Activated T-cell treated with anti-CD3 and anti-CD28 coated beads, Interleukin-2, amount 50 U/mL, for 72 hours (primary cell): Measurements from ENCODE around the gene SLC35F6. TPM values are rescaled to one million over a fixed set of nuclear protein-coding genes. Genes with fewer than 3 reads are reported as not detected.
"Not testable (repeated sequence)": the region's sequence is repeated elsewhere in the genome, so short reads cannot be mapped to it uniquely, and the experiment has no call there.

Source experiments
- ATAC-seq, 2 donors: fragments of 150-1000 bp; cut with Tn5 transposase; replicated peaks in 1 of 2; 2 replicates each; pipeline ENCODE4 v1.10.0; 2021; ENCODE audit warnings: moderate library complexity in 2 of 2, mild to moderate bottlenecking in 1 of 2
- DNase-seq, 2 donors: peaks; one replicate each; pipeline ENCODE4 v3.0.0; 2021 to 2022; ENCODE audit warnings: mixed read lengths in 1 of 2
- H3K27ac Mint-ChIP-seq: one replicate; pipeline ENCODE4 v1.8.0; 2022; ENCODE audit warnings: mild to moderate bottlenecking, moderate library complexity, mixed read lengths
- H3K27me3 Mint-ChIP-seq: one replicate; pipeline ENCODE4 v1.8.0; 2022; ENCODE audit warnings: low read depth, mixed read lengths
- H3K36me3 Mint-ChIP-seq, 2 donors: one replicate each; pipeline ENCODE4 v1.8.0; 2022; ENCODE audit warnings: mixed read lengths in 2 of 2, mild to moderate bottlenecking in 1 of 2; ENCODE audit not compliant: insufficient read depth in 2 of 2
- H3K4me1 Mint-ChIP-seq: one replicate; pipeline ENCODE4 v1.8.0; 2022; ENCODE audit warnings: low read depth, mixed read lengths
- H3K4me3 Mint-ChIP-seq, 2 donors: one replicate each; pipeline ENCODE4 v1.8.0; 2022; ENCODE audit warnings: mild to moderate bottlenecking in 2 of 2, mixed read lengths in 2 of 2, moderate library complexity in 2 of 2
- H3K9me3 Mint-ChIP-seq, 2 donors: one replicate each; pipeline ENCODE4 v1.8.0; 2022; ENCODE audit warnings: mixed read lengths in 2 of 2
- total RNA-seq, 2 donors: library from RNA; stranded (reverse); gene quantifications; one replicate each; pipeline ENCODE4 v1.2.3, GENCODE V29; 2022

Gene SLC35F6
- total RNA-seq, 2 donors from 2014 or later = 6.1 to 7.2 TPM

DNA sequence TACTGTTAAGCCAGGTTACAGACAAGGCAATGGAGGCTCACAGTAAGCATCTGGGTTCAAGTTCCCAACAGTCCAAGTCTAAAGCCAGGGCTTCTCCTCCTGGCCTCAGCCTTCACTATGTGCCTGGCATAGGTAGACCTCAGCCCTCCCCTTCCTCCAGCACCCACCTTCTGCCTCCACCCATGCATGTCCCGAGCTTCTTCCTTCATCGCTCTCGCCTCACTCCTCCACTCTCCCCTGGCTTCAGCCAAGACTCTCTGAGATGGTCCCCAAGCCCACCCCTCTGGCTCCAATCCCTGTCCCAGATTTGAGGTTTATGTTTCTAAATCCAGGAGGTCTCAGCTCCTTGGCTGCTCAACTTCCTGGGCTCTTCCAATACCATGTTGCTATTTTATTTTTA lies 48.6 kb downstream of the SLC35F6 start:
- no peak for DNase-seq
- no peak overlapping the region for H3K27ac Mint-ChIP-seq
- peaks cover 15% of the 10 kb centered on the region for H3K27me3 Mint-ChIP-seq
- H3K4me3 Mint-ChIP-seq = no peak overlapping the region
- peaks cover 13% of the 10 kb centered on the region for H3K4me1 Mint-ChIP-seq
- no peaks in the 10 kb centered on the region for H3K36me3 Mint-ChIP-seq
- ATAC-seq = no peak
- no peaks in the 10 kb centered on the region for H3K9me3 Mint-ChIP-seq

DNA sequence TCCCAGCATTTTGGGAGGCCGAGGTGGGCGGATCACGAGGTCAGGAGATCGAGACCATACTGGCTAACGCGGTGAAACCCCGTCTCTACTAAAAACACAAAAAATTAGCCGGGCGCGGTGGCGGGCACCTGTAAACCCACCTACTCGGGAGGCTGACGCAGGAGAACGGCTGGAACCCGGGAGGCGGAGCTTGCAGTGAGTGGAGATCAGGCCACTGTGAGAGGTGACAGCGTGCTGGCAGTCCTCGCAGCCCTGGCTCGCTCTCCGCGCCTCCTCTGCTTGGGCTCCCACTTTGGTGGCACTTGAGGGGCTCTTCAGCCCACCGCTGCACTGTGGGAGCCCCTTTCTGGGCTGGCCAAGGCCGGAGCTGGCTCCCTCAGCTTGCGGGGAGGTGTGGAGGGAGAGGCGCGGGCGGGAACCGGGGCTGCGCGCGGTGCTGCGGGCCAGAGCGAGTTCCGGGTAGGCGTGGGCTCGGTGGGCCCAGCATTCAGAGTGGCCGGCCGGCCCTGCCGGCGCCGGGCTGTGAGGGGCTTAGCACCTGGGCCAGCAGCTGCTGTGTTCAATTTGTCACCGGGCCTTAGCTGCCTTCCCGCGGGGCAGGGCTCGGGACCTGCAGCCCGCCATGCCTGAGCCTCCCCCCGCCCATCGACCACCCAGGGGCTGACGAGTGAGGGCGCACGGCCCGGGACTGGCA lies 50.1 kb downstream of the SLC35F6 start:
- H3K36me3 Mint-ChIP-seq, ATAC-seq, H3K27ac Mint-ChIP-seq, DNase-seq, H3K4me3 Mint-ChIP-seq, H3K9me3 Mint-ChIP-seq: not testable (repeated sequence)
- H3K4me1 Mint-ChIP-seq = peaks cover 11% of the 10 kb centered on the region
- peaks cover 24% of the 10 kb centered on the region for H3K27me3 Mint-ChIP-seq

DNA sequence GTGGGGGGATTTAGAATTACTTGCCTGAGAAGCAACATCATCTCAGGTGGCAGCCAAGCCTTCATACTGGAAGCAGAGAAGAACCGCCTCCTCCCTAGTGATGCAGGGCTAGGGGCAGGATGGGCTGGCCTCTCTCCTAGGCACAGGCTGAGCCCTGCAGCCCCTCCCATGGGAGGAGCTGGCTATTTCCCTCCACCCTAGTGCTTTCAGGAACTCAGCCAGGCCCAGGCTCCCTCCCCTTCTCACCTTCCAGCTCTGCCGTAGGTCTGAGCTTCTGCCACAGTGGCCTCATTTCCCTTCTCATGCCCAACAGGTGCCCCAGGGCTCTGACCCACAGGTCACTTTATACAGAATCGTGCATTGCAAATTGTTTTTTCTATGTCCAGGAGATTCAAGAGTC lies 52.8 kb downstream of the SLC35F6 start:
- H3K36me3 Mint-ChIP-seq = no peaks in the 10 kb centered on the region
- no peaks in the 10 kb centered on the region for H3K9me3 Mint-ChIP-seq
- no peak overlapping the region for H3K4me3 Mint-ChIP-seq
- no peak for DNase-seq
- H3K4me1 Mint-ChIP-seq = no peaks in the 10 kb centered on the region
- H3K27me3 Mint-ChIP-seq = peaks cover 24% of the 10 kb centered on the region
- no peak overlapping the region for H3K27ac Mint-ChIP-seq
- no peak for ATAC-seq

DNA sequence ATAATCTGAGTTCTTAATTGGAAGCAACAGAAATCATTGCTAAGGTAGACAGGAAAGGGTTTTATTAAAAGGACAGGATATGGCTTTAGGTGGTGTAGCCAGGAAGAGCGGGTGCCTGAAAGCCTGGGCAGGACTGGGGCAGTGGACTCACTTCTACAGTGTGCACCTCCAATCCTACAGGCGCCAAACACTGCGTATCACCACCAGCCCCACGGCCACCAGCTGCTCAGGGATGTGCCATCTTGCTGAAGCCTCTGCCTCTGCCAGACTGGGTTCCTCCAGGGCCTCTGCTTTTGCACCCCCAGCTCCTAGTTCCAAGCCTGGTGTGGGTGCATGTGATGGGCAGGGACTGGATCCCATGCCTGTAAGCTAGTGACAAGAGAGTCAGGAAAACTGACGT lies 54.2 kb downstream of the SLC35F6 start:
- H3K27me3 Mint-ChIP-seq = peaks cover 24% of the 10 kb centered on the region
- DNase-seq (no peak), ATAC-seq (peak in 1 of 2 donors; percentile 20)
- H3K9me3 Mint-ChIP-seq = no peaks in the 10 kb centered on the region
- H3K27ac Mint-ChIP-seq = no peak overlapping the region
- H3K4me3 Mint-ChIP-seq = no peak overlapping the region
- no peaks in the 10 kb centered on the region for H3K36me3 Mint-ChIP-seq
- no peaks in the 10 kb centered on the region for H3K4me1 Mint-ChIP-seq

DNA sequence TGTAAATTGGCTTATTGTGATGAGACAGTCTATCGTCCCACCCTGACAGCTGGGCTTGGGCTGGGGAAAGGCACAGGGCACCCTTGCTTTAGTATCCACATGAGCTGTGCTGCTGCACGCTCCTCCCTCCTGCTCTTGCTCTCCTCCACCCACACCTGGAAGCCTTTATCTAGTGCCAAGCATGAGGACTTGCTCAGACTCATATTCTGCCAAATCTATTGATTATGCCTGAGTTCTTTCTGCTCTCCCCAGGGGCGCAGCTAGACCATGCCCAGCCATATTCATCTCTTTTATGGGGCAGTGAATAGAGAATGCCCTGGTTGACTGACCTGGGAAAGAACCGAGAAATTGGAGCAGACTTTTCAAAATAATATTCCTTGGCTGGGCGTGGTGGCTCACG lies 54.9 kb downstream of the SLC35F6 start:
- ATAC-seq = no peak
- Mint-ChIP-seq H3K9me3 (no peaks in the 10 kb centered on the region), H3K4me3 (no peak overlapping the region), H3K4me1 (no peaks in the 10 kb centered on the region), H3K27ac (no peak overlapping the region), H3K36me3 (no peaks in the 10 kb centered on the region), H3K27me3 (peaks cover 24% of the 10 kb centered on the region)
- no peak for DNase-seq

DNA sequence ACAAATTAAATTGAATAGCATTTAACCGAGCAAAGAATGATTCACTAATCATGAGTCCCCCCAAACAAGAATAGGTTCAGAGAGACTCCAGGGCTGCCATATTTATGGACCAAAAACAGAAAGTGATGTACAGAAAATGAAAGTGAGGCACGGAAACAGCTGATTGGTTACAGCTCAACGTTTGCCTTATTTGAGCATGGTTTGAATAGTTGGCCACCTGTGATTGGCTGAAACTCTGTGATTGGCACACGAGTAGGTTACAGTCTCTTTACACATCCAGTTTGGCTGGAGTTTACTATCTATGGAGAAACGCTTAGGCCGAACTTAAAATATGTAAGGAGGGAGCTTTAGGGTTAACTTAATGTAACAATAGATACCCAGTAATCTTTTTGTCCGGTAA lies 56.8 kb downstream of the SLC35F6 start:
- no peak for DNase-seq
- Mint-ChIP-seq H3K27me3 (peaks cover 18% of the 10 kb centered on the region), H3K4me3 (no peak overlapping the region), H3K4me1 (no peaks in the 10 kb centered on the region), H3K36me3 (no peaks in the 10 kb centered on the region), H3K27ac (no peak overlapping the region), H3K9me3 (no peaks in the 10 kb centered on the region)
- no peak for ATAC-seq

DNA sequence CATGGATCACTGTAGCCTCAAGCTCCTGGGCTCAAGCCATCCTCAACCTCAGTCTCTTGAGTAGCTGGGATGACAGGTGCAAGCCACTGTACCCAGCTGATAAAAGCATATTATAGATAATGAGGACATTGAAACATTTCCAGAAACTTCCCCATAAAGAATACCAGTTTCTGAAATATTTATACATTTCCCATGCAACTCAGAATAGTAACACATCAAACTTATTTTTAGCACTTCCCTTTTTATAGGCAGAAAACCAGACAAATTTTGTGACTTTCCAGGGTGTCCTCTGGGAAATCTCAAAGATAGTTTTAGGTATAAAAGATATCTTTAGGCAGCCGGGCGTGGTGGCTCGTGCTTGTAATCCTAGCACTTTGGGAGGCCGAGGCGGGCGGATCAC lies 58.8 kb downstream of the SLC35F6 start:
- Mint-ChIP-seq H3K4me1 (no peaks in the 10 kb centered on the region), H3K36me3 (no peaks in the 10 kb centered on the region), H3K9me3 (no peaks in the 10 kb centered on the region), H3K27me3 (peaks cover 8% of the 10 kb centered on the region), H3K4me3 (no peak overlapping the region), H3K27ac (no peak overlapping the region)
- ATAC-seq = no peak
- DNase-seq = no peak

Other genes with a start within 250 kb of the SLC35F6 start
- gene CIB4, start 122.9 kb upstream of the SLC35F6 start, total RNA-seq = not detected
- not detected for gene KCNK3, start 71.6 kb upstream of the SLC35F6 start, total RNA-seq
- gene CENPA, start 21.8 kb downstream of the SLC35F6 start, total RNA-seq = 10 to 100 TPM; 40.9 to 43.2 TPM
- not detected for gene DPYSL5, start 83.8 kb downstream of the SLC35F6 start, total RNA-seq
- gene MAPRE3, start 206.4 kb downstream of the SLC35F6 start, total RNA-seq = 1 to 10 TPM; 4.8 to 5.3 TPM